Osteocyte (in vitro differentiated cells): ENCODE measurements around the gene RXRA. TPM values are rescaled to one million over a fixed set of nuclear protein-coding genes. Genes with fewer than 3 reads are reported as not detected.

Experiments used
- DNase-seq: peaks from one replicate; pipeline ENCODE4 v3.0.0; 2021; ENCODE audit warnings: mixed read lengths; ENCODE audit not compliant: unreplicated experiment; ENCODE audit errors: extremely low spot score
- H3K27ac Mint-ChIP-seq: one replicate; pipeline ENCODE4 v1.8.0; 2021; ENCODE audit warnings: mild to moderate bottlenecking, mixed read lengths; ENCODE audit not compliant: unreplicated experiment
- H3K27me3 Mint-ChIP-seq: one replicate; pipeline ENCODE4 v1.8.0; 2021; ENCODE audit warnings: mixed read lengths; ENCODE audit not compliant: unreplicated experiment
- H3K36me3 Mint-ChIP-seq: one replicate; pipeline ENCODE4 v1.8.0; 2021; ENCODE audit warnings: mixed read lengths; ENCODE audit not compliant: unreplicated experiment
- H3K4me1 Mint-ChIP-seq: one replicate; pipeline ENCODE4 v1.8.0; 2021; ENCODE audit warnings: mixed read lengths; ENCODE audit not compliant: unreplicated experiment
- H3K4me3 Mint-ChIP-seq: one replicate; pipeline ENCODE4 v1.8.0; 2021; ENCODE audit warnings: mild to moderate bottlenecking, moderate library complexity, mixed read lengths; ENCODE audit not compliant: unreplicated experiment
- H3K9me3 Mint-ChIP-seq: one replicate; pipeline ENCODE4 v1.8.0; 2021; ENCODE audit warnings: mixed read lengths; ENCODE audit not compliant: unreplicated experiment
- CTCF ChIP-seq: fragments of 200-600 bp; sonication (generic); IDR thresholded peaks from 2 replicates; pipeline ENCODE4 v1.5.0; 2021; ENCODE audit warnings: antibody characterized with exemption, mild to moderate bottlenecking, moderate library complexity
- total RNA-seq: library from RNA; stranded (reverse); gene quantifications from 2 replicates; pipeline ENCODE4 v1.2.1, GENCODE V29; 2021

Gene RXRA
- total RNA-seq, 1 donor from 2014 or later, result 82.2 TPM

- DNase-seq, result no peak
- H3K27me3 Mint-ChIP-seq, result no peaks in the 10 kb centered on the region
- H3K27ac Mint-ChIP-seq, result peak overlapping the region; percentile 71
- no peaks in the 10 kb centered on the region for H3K9me3 Mint-ChIP-seq
- no peak for TF ChIP-seq CTCF
- no peak overlapping the region for H3K4me3 Mint-ChIP-seq
- H3K36me3 Mint-ChIP-seq, result no peaks in the 10 kb centered on the region
- H3K4me1 Mint-ChIP-seq, result peaks cover 84% of the 10 kb centered on the region
These were observed 55.0 kb downstream of the RXRA start for GRCh38 chr9:134381272-134381661.

GRCh38 chr9:134381671-134382516, 55.6 kb downstream of the RXRA start:
- Mint-ChIP-seq H3K27ac (peak overlapping the region; percentile 63), H3K4me1 (peaks cover 84% of the 10 kb centered on the region), H3K36me3 (no peaks in the 10 kb centered on the region), H3K4me3 (no peak overlapping the region), H3K9me3 (no peaks in the 10 kb centered on the region), H3K27me3 (no peaks in the 10 kb centered on the region)
- no peak for DNase-seq
- TF ChIP-seq CTCF, result no peak

GRCh38 chr9:134382733-134383132, 56.5 kb downstream of the RXRA start:
- Mint-ChIP-seq H3K27me3 (no peaks in the 10 kb centered on the region), H3K9me3 (no peaks in the 10 kb centered on the region), H3K27ac (peak overlapping the region; percentile 63), H3K36me3 (no peaks in the 10 kb centered on the region), H3K4me1 (peaks cover 81% of the 10 kb centered on the region), H3K4me3 (no peak overlapping the region)
- DNase-seq, result no peak
- no peak for TF ChIP-seq CTCF

GRCh38 chr9:134383148-134383547, 56.9 kb downstream of the RXRA start:
- Mint-ChIP-seq H3K27ac (no peak overlapping the region), H3K36me3 (no peaks in the 10 kb centered on the region), H3K9me3 (no peaks in the 10 kb centered on the region), H3K4me1 (peaks cover 79% of the 10 kb centered on the region), H3K27me3 (no peaks in the 10 kb centered on the region), H3K4me3 (no peak overlapping the region)
- no peak for TF ChIP-seq CTCF
- no peak for DNase-seq

- no peak overlapping the region for H3K4me3 Mint-ChIP-seq
- H3K9me3 Mint-ChIP-seq, result no peaks in the 10 kb centered on the region
- H3K27ac Mint-ChIP-seq, result no peak overlapping the region
- H3K36me3 Mint-ChIP-seq, result no peaks in the 10 kb centered on the region
- no peak for TF ChIP-seq CTCF
- peaks cover 73% of the 10 kb centered on the region for H3K4me1 Mint-ChIP-seq
- no peak for DNase-seq
- H3K27me3 Mint-ChIP-seq, result no peaks in the 10 kb centered on the region
These were observed 58.7 kb downstream of the RXRA start for GRCh38 chr9:134384811-134385479.
